HG02938 (cell line): Measurements from ENCODE around the gene CDKN3.

ENCODE experiments used
- ATAC-seq: cut with Tn5 transposase; IDR thresholded peaks from one replicate; pipeline ENCODE4 v1.9.1; 2021; ENCODE audit warnings: mild to moderate bottlenecking, moderate library complexity; ENCODE audit not compliant: unreplicated experiment

CDKN3 gene, protein sequence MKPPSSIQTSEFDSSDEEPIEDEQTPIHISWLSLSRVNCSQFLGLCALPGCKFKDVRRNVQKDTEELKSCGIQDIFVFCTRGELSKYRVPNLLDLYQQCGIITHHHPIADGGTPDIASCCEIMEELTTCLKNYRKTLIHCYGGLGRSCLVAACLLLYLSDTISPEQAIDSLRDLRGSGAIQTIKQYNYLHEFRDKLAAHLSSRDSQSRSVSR

GRCh38 chr14:54396493-54397335 is at the start of gene CDKN3:
Gene CDKN3 (plus strand): TSS chr14:54397007. CDS start chr14:54397069, 62 bp downstream.
- ATAC-seq: peak; percentile 96

- no peak for ATAC-seq
Measured at GRCh38 chr14:54347044-54347443, 49.8 kb upstream of the CDKN3 start.

DNA sequence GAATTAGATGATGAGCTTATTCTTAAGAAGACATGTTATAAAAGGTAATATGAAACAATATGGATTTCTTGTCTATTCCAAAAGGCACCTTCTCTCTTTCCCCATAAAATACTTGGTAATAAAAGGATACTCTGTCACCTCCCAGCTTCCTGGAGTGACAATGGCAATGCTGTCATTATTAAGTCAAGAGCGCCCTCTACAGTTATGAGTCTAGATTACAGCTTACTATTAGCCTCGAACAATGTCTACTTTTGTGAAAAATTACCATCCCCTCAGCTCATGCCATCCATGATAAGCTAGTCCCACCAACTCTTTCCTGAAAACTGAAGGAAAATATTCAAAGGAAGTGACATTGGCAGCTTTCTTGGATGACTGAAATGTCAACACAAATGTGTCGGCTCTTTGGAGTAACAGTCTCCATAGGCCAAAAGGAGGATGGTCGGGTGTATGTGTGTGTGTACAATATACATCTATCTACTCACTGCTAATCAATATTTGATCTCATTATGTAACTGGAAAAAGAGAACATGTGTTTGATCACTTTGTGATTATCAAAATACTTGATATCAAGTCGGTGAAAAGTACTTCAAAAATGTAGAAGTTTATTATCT is 48.7 kb upstream of the CDKN3 start:
- ATAC-seq: no peak

GRCh38 chr14:54348923-54349620 is 47.7 kb upstream of the CDKN3 start:
- ATAC-seq: no peak

DNA sequence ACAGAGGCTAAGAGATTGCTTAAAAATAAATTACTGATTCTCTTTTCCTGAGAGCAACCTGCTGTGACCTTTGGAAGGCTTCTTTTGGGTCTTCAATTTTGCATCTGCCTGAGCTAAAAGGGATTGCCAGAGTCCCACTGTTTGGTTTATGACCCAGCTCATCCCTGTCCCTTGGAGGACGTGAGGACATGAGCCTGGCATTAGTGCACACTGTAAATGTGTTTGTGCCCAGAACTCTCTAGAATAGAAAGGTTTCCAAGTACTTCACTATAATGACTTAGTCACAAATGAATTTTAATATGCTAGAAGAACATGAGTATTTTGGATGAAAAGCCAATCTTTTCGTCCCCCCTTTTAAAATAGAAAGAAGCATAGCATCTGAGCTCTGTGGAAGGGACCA is 47.1 kb upstream of the CDKN3 start:
- ATAC-seq: no peak

- ATAC-seq: no peak
Measured at GRCh38 chr14:54350203-54350602, 46.6 kb upstream of the CDKN3 start.

- no peak for ATAC-seq
Measured at GRCh38 chr14:54353266-54353665, 43.5 kb upstream of the CDKN3 start.

DNA sequence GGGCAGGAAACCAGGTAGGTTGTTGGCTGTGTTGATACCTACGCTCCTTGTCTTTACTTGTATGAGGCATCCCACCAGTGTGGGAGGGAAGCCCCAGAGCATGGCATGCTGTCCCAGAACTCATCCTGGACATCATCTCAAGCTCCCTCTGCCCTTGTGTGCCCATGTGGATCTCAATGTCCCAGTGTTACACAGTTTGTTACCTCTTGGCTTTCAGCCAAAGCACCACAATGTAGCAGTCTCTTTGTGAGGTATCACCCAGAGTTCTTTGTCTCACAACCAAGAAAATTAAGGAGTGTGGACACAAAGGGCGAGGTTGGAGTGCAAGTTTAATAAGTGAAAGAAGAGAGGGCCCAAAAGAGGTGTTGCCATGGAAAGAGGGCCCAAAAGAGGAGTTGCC is 43.1 kb upstream of the CDKN3 start:
- ATAC-seq: no peak

- no peak for ATAC-seq
Measured at GRCh38 chr14:54354096-54354495, 42.7 kb upstream of the CDKN3 start.

GRCh38 chr14:54354968-54355641 is 41.7 kb upstream of the CDKN3 start:
- no peak for ATAC-seq

GRCh38 chr14:54355698-54356097 is 41.1 kb upstream of the CDKN3 start:
- no peak for ATAC-seq

DNA sequence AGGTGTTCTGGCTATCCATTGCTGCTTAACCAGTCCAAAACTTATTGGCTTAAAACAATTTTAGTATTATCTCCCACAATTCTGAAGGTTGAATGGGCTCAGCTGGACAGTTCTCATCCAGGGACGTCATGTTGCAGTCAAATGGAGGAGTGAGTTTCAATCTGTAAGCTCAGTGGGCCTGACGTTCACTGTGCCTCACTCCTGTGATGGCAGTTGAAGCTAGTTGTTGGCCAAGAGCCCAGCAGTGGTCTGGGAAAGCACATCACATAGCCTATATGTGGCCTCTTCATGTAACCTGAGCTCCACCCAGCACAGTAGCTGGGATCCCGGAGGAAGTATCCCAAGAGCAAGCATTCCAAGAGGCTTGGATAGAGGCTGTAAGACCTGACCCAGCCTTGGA is 40.6 kb upstream of the CDKN3 start:
- ATAC-seq: no peak

GRCh38 chr14:54360667-54361066 is 36.1 kb upstream of the CDKN3 start:
- ATAC-seq: no peak

DNA sequence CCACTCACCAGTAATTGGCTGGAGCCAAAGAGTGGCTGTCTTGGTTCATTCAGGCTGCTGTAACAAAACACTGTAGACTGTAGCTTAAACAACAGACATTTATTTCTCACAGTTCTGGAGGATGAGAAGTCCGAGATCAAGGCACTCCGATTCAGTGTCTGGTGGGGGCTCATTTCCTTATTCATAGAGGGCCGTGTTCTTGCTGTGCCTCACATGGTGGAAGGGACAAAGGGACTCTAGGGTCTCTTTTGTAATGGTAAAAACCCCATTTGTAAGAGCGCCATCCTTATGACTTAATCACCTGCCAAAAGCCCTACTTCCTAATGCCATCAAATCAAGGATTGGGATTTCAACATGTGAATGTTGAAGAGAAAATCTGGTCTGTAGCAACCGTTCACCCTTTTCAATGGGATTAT is 34.7 kb upstream of the CDKN3 start:
- no peak for ATAC-seq

DNA sequence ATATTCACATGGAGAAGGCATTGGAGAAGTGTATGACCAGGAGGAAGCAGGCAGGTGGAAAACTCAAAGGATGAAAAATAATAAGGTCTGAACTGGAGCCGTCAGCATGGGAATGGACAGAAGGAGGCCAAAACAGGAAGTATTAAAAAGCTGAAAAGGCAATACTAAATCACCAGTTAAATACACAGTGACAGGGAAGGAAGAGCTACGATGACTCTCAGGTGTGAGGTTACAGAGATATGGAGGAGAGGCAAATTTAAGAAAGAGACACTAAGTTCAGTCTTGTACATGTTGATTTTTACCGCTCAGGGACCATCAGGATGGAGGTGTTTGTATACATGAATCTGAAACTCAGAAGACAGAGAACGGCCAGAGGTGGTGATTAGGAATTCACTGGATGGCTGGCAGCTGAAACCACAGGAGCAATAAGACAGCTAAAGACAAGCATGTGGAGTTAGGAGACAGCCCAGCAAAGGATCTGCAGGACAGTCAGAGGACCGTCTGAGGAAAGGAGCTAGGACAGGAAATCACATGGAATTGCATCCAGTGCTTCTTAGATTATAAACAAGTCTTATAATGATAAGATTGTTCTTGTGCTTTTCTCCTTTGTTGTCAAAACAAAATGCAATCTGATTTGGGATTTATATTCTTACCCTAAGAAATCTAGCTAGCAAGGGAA is 33.9 kb upstream of the CDKN3 start:
- no peak for ATAC-seq

- ATAC-seq: no peak
Measured at GRCh38 chr14:54364555-54365415, 32.0 kb upstream of the CDKN3 start.

GRCh38 chr14:54366736-54367735 is 29.8 kb upstream of the CDKN3 start:
- peak; percentile 65 for ATAC-seq

DNA sequence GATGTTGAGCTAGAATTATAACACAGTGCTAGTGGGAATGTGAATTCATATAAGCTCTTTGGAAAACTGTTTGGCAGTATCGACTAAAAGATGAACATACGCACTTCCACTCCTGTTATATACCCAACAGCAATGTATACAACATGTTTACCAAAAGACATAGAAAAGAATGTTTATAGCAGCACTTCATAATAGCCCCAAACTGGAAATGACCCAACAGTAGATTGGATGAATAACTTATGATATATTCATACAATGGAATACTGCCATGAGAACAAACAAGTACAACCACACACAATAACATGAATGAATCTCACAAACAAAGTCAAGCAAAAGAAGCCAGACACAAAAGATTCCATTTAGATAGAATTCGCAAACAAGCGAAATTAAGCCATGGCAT is 28.5 kb upstream of the CDKN3 start:
- ATAC-seq: no peak
